GM21717 (cell line): ENCODE data around the gene SHISAL2B.
"Not testable (repeated sequence)": the region's sequence is repeated elsewhere in the genome, so short reads cannot be mapped to it uniquely, and the experiment has no call there.

Experiments
- ATAC-seq: cut with Tn5 transposase; IDR thresholded peaks from one replicate; pipeline ENCODE4 v1.9.1; 2021; ENCODE audit warnings: mild to moderate bottlenecking, moderate library complexity; ENCODE audit not compliant: unreplicated experiment

The SHISAL2B gene

GRCh38 chr5:64690417-64691151, at the start of gene SHISAL2B:
SHISAL2B (plus strand) TSS chr5:64690503; CDS start chr5:64690624, 121 bp downstream.
- no peak for ATAC-seq

- no peak for ATAC-seq
Measured at GRCh38 chr5:64644831-64645230, 45.5 kb upstream of the SHISAL2B start.

GRCh38 chr5:64646169-64646568, 44.1 kb upstream of the SHISAL2B start:
- no peak for ATAC-seq

GRCh38 chr5:64649512-64649911, 40.8 kb upstream of the SHISAL2B start:
- ATAC-seq, result no peak

- no peak for ATAC-seq
Measured at GRCh38 chr5:64653766-64654560, 36.3 kb upstream of the SHISAL2B start.

- no peak for ATAC-seq
Measured at GRCh38 chr5:64654561-64654938, 35.8 kb upstream of the SHISAL2B start.

GRCh38 chr5:64655596-64655995, 34.7 kb upstream of the SHISAL2B start:
- no peak for ATAC-seq

GRCh38 chr5:64659289-64659688, 31.0 kb upstream of the SHISAL2B start:
- ATAC-seq, result no peak

- ATAC-seq, result not testable (repeated sequence)
Measured at GRCh38 chr5:64663181-64663580, 27.1 kb upstream of the SHISAL2B start.

- no peak for ATAC-seq
Measured at GRCh38 chr5:64665243-64665642, 25.1 kb upstream of the SHISAL2B start.

- ATAC-seq, result no peak
Measured at GRCh38 chr5:64666078-64666477, 24.2 kb upstream of the SHISAL2B start.

GRCh38 chr5:64667068-64667467, 23.2 kb upstream of the SHISAL2B start:
- no peak for ATAC-seq

GRCh38 chr5:64670277-64670676, 20.0 kb upstream of the SHISAL2B start:
- ATAC-seq, result no peak

GRCh38 chr5:64671678-64672077, 18.6 kb upstream of the SHISAL2B start:
- ATAC-seq, result no peak

GRCh38 chr5:64678374-64678773, 11.9 kb upstream of the SHISAL2B start:
- ATAC-seq, result no peak

GRCh38 chr5:64680289-64680688, 10.0 kb upstream of the SHISAL2B start:
- ATAC-seq, result no peak

- no peak for ATAC-seq
Measured at GRCh38 chr5:64682608-64683007, 7.7 kb upstream of the SHISAL2B start.

- no peak for ATAC-seq
Measured at GRCh38 chr5:64685866-64686265, 4.4 kb upstream of the SHISAL2B start.

- ATAC-seq, result no peak
Measured at GRCh38 chr5:64688391-64688790, 1.9 kb upstream of the SHISAL2B start.

GRCh38 chr5:64688965-64689364, 1.3 kb upstream of the SHISAL2B start:
- ATAC-seq, result no peak

GRCh38 chr5:64690104-64690416, 243 bp upstream of the SHISAL2B start:
- no peak for ATAC-seq

GRCh38 chr5:64691291-64691690, 988 bp downstream of the SHISAL2B start:
- no peak for ATAC-seq
